Subcutaneous adipose tissue (tissue), 4 donors: ENCODE results near the gene ARHGAP18. TPM values are rescaled to one million over a fixed set of nuclear protein-coding genes. Genes with fewer than 3 reads are reported as not detected.

Experiments used
- total RNA-seq, 4 donors: library from RNA; depleted of rRNA; stranded (reverse); fragments of >200 nt; gene quantifications; one replicate each; pipeline ENCODE4 v1.1.0, GENCODE V29; 2016
- TF ChIP-seq, protein P1 (sequence below): fragments of 450-650 bp; IDR thresholded peaks from one replicate; pipeline ENCODE4 v1.5.1; 2016; ENCODE audit warnings: low read depth, mild to moderate bottlenecking, control low read depth, antibody characterized with exemption, moderate library complexity

Gene ARHGAP18
- total RNA-seq, 4 donors from 2014 or later, result 20.7 to 44.2 (median 29.7) TPM

DNA sequence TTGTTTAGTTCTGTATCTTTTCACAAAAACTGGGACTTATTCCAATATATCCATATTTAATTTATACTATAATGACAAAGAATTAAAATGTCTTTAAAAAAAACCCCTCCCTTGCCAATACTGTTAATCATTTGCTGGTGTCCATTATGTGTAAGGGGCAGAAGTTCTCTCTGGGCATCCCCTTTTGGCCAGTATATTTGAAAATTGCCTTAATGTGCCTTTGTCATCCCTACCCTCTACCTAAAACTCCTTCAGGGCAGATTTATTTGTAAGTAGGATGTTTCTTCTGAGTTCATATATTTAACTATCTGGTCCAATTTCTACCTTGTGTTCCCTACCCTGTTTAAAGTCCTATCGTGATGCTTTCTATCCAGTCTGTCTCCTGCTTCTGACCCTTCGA is 62.9 kb downstream of the ARHGAP18 start:
- TF ChIP-seq, protein P1, sequence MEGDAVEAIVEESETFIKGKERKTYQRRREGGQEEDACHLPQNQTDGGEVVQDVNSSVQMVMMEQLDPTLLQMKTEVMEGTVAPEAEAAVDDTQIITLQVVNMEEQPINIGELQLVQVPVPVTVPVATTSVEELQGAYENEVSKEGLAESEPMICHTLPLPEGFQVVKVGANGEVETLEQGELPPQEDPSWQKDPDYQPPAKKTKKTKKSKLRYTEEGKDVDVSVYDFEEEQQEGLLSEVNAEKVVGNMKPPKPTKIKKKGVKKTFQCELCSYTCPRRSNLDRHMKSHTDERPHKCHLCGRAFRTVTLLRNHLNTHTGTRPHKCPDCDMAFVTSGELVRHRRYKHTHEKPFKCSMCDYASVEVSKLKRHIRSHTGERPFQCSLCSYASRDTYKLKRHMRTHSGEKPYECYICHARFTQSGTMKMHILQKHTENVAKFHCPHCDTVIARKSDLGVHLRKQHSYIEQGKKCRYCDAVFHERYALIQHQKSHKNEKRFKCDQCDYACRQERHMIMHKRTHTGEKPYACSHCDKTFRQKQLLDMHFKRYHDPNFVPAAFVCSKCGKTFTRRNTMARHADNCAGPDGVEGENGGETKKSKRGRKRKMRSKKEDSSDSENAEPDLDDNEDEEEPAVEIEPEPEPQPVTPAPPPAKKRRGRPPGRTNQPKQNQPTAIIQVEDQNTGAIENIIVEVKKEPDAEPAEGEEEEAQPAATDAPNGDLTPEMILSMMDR, result no peak

DNA sequence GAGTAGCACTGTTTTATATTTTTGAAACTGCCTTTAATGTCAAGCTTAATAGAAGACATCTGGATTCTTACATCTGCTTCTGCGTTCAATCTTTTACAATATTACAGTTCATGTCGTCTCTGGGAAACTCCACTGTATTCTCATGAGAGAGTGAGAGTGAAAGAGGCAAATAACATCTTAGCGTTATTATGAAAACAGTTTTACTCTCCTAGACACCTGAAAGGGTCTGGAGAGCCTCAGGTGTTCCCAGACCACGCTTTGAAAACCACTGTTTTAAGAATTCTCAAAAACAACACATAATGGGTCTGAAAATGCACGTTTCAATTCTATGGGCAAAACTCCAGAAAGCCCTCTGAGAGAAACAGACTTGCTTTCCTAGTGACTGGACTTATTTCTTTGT is 63.3 kb downstream of the ARHGAP18 start:
- TF ChIP-seq, protein P1, result no peak

DNA sequence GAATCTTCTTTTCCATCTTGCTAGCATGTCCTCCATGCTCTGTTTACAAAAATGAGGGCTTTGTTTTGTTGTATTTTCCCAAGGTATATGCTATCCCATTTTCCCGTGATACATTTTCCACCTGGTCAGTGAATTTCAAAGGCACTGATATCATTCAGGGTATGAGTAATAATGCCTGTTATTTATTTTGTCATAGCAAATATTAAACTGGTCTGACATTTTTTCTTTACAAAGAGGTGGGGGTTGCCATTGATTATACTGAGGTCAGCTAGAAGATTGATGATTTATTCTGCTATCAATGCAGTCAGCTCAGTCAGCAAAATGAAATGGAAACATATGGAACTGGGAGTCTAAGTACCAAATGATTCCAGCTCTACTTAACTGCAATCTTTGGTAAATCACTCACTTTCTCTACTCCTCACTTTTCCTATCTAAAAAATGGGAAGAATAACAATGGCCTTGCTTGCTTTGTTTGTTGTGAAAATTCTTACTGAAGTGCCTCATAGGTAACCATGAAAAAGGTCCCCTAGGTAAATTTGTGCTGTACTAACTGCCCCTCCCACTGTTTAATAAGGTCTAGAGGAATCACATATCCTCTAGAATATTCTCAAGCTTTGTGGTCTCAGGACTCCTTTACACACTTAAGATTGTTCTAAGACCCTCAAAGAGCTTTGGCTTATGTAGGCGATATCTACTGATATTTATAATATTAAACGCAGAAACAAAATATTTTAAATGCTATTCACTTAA is 64.0 kb downstream of the ARHGAP18 start:
- TF ChIP-seq, protein P1, result no peak

DNA sequence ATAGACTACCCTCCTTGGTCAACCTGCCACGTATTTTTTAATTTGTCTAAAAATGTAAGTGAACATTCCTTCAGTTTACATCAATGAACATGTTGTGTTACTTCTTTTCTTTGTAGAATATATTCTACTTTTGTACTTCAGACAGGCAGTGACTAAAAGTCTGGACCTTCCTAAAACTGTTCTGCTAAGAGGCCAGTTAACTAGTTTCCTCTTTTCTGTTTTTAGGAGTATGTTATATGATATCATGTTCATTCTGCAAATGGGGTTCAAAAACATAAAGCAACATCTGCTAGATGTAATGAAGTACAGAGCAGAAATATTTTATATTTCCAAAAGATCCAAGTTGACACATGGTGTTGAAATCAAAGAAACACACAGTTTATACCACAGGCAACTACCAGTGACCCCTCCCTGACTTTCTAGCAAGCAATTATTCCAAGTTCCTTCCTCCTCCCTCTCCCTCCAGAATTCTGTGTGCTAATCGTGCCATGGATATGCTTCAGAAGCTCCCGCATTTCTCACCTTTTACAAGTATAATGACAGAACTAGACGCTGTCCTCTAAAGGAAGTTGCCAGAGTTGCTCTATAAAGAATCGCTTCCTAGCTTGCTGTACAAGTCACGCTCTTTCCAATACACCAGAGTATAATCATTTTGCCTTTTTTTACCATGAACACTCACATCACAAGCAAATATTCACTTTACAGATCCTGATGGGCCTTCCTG is 64.7 kb downstream of the ARHGAP18 start:
- TF ChIP-seq, protein P1, result no peak

DNA sequence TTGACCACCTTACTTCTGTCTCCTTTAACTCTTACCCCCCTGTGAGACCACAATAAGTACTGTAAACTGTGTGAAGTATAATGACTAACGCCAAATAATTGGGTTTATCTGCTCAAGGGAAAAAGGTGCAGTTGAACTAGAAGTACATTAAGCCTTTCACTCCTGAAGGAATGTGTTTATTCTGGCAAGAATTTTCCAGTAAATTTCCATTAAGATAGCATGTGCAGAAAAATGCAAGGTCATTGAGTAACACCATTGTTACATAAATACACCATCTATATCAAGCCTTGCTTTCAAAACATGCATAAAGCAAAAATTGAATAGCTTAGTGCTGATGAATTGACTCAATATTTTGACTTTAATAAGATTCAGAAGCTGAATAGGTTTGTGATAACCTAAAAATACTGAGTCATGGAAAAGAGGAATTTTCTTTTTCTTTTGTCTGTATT is 65.4 kb downstream of the ARHGAP18 start:
- TF ChIP-seq, protein P1, result no peak

DNA sequence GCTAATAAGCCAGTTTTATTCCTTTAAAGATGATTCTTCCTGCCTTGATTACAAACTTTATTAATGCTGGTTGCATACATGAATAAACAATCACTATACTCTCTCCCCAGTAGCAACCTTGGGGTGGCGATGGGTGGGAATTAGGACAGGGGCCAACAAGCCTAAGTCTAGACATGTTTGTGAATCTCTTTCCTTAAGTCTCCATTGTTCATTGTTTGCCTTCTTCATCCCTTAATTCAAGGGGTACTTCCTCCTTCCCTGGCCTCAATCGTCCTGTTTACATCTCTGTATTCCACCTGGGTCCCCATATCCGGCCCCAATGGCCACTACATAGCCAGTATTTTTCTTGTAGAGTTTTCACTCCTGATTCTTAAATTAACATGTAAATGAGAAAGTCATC is 66.0 kb downstream of the ARHGAP18 start:
- TF ChIP-seq, protein P1, result no peak

DNA sequence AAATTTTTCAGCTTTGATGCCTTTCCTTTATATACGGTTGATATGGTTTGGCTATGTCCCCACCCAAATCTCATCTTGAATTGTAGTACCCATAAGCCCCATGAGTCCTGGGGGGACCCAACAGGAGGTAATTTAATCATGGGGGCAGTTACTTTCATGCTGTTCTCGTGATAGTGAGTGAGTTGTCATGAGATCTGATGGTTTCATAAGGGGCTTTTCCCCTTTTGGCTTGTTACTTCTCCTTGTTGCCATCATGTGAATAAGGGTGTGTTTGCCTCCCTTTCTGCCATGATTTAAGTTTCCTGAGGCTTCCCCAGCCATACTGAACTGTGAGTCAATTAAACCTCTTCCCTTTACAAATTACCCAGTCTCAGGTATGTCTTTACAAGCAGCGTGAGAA is 66.8 kb downstream of the ARHGAP18 start:
- TF ChIP-seq, protein P1, result no peak
